Ishikawa (cell line): ENCODE results near the gene TBC1D22B.

Experiments used
- CREB1 ChIP-seq: IDR thresholded peaks from 2 replicates; pipeline ENCODE4 v1.6.1; 2012; ENCODE audit warnings: low read depth
- EP300 ChIP-seq: IDR thresholded peaks from 2 replicates; pipeline ENCODE4 v1.6.1; 2012; ENCODE audit warnings: borderline replicate concordance
- FOXM1 ChIP-seq: IDR thresholded peaks from 2 replicates; pipeline ENCODE4 v1.6.1; 2012; ENCODE audit warnings: low read depth, borderline replicate concordance
- NFIC ChIP-seq: IDR thresholded peaks from 2 replicates; pipeline ENCODE4 v1.6.1; 2012
- RAD21 ChIP-seq: IDR thresholded peaks from 2 replicates; pipeline ENCODE4 v1.6.1; 2012; ENCODE audit warnings: low read depth
- REST ChIP-seq: IDR thresholded peaks from 2 replicates; pipeline ENCODE4 v1.6.1; 2012; ENCODE audit warnings: low read depth, mild to moderate bottlenecking
- TAF1 ChIP-seq: IDR thresholded peaks from 2 replicates; pipeline ENCODE4 v1.6.1; 2012; ENCODE audit warnings: low read depth, mild to moderate bottlenecking
- TCF12 ChIP-seq: IDR thresholded peaks from 2 replicates; pipeline ENCODE4 v1.6.1; 2012; ENCODE audit warnings: low read depth
- TEAD4 ChIP-seq: IDR thresholded peaks from 2 replicates; pipeline ENCODE4 v1.6.1; 2012
- YY1 ChIP-seq: IDR thresholded peaks from 2 replicates; pipeline ENCODE4 v1.6.1; 2012; ENCODE audit warnings: low read depth
- TF ChIP-seq, protein P1 (sequence below): IDR thresholded peaks from 2 replicates; pipeline ENCODE4 v1.6.1; 2012
- TF ChIP-seq, protein P2 (sequence below): IDR thresholded peaks from 2 replicates; pipeline ENCODE4 v1.6.1; 2012

GRCh38 chr6:37354526-37355384, 97.2 kb downstream of the TBC1D22B start:
- TF ChIP-seq FOXM1: no peak
- no peak for TF ChIP-seq YY1
- no peak for TF ChIP-seq TAF1
- no peak for TF ChIP-seq RAD21
- TF ChIP-seq EP300: no peak
- TF ChIP-seq, protein P1, sequence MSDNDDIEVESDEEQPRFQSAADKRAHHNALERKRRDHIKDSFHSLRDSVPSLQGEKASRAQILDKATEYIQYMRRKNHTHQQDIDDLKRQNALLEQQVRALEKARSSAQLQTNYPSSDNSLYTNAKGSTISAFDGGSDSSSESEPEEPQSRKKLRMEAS: no peak
- TF ChIP-seq REST: no peak
- no peak for TF ChIP-seq TCF12
- no peak for TF ChIP-seq CREB1
- TF ChIP-seq, protein P2, sequence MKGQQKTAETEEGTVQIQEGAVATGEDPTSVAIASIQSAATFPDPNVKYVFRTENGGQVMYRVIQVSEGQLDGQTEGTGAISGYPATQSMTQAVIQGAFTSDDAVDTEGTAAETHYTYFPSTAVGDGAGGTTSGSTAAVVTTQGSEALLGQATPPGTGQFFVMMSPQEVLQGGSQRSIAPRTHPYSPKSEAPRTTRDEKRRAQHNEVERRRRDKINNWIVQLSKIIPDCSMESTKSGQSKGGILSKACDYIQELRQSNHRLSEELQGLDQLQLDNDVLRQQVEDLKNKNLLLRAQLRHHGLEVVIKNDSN: no peak
- no peak for TF ChIP-seq NFIC
- TF ChIP-seq TEAD4: no peak
